ENCODE results near the gene ZSCAN5B. TPM values are rescaled to one million over a fixed set of nuclear protein-coding genes. Genes with fewer than 3 reads are reported as not detected.

Gene ZSCAN5B
- total and polyA plus RNA-seq, 2 of the 8 experiments (the other 6 are each of a cell fraction or from before 2014, with no cell fraction given) = not detected

GRCh38 chr19:56245121-56245740, 47.6 kb upstream of the ZSCAN5B start:
- H3K27ac ChIP-seq (ENCODE audit: low read depth, low read length) = no peak overlapping the region
- ChIA-PET CTCF (ENCODE audit: partially characterized antibody) (interaction anchor here (0.6 to 3.9 kb wide), 8 partner anchors 12 to 171 kb away, joined by 3 to 18 read pairs (median 3); no protein-coding TSS in a partner anchor), POLR2A (ENCODE audit: partially characterized antibody) (no interaction called here)
- H3K79me2 ChIP-seq (ENCODE audit: control insufficient read depth in 1 of 2, insufficient read depth in 2 of 2, low read length in 2 of 2) = no peaks in the 10 kb centered on the region
- H3K23me2 ChIP-seq (ENCODE audit: low read depth, low read length) = no peaks in the 10 kb centered on the region
- no peaks in the 10 kb centered on the region for H3K4me1 ChIP-seq (replicated peaks in 1 of 4; ENCODE audit: control insufficient read depth in 3 of 4, insufficient read depth in 4 of 4, low read length in 3 of 4)
- no peak overlapping the region for H2AK5ac ChIP-seq (ENCODE audit: low read depth, low read length)
- no peak overlapping the region for H2AFZ ChIP-seq (ENCODE audit: low read length)
- H4K20me1 ChIP-seq (replicated peaks in 1 of 2; ENCODE audit: control insufficient read depth in 1 of 2, insufficient read depth in 2 of 2, low read length in 2 of 2) = no peaks in the 10 kb centered on the region
- no peak overlapping the region for H2BK5ac ChIP-seq (ENCODE audit: low read depth, low read length)
- H4K91ac ChIP-seq (replicated peaks; ENCODE audit: insufficient read length, low read length) = no peak overlapping the region
- WGBS, 2 experiments (ENCODE audit: extremely low coverage in 1 of 2, insufficient coverage in 1 of 2, insufficient read length in 1 of 2, insufficient replicate concordance in 2 of 2, low coverage in 1 of 2, low lambda C conversion rate in 2 of 2, missing lambda C conversion rate in 1 of 2) = 88% methylated on average over 7 of the region's 7 CpGs; no CpG with 5 or more reads in 1 of the 2 experiments
- no peak overlapping the region for H3K56ac ChIP-seq (replicated peaks; ENCODE audit: insufficient read length, low read depth, low read length)
- no peak overlapping the region for H3K4me3 ChIP-seq (ENCODE audit: extremely low read depth in 1 of 4, insufficient read depth in 2 of 4, low read depth in 3 of 4, low read length in 4 of 4)
- no peak overlapping the region for H3K4ac ChIP-seq (replicated peaks; ENCODE audit: insufficient read length, low read depth, low read length)
- H4K8ac ChIP-seq (ENCODE audit: extremely low read depth, insufficient read depth, low read length) = no peak overlapping the region
- no peak overlapping the region for H3K14ac ChIP-seq (ENCODE audit: insufficient read length)
- H2BK20ac ChIP-seq (ENCODE audit: low read length) = no peak overlapping the region
- H3K4me2 ChIP-seq (ENCODE audit: insufficient read depth in 1 of 2, low read depth in 2 of 2, low read length in 2 of 2) = no peak overlapping the region
- H2BK120ac ChIP-seq (replicated peaks; ENCODE audit: low read depth, low read length) = no peak overlapping the region
- H2BK15ac ChIP-seq (ENCODE audit: low read length) = no peak overlapping the region
- no peak overlapping the region for H3K23ac ChIP-seq (ENCODE audit: insufficient read length)
- H3K9ac ChIP-seq (replicated peaks in 1 of 4; ENCODE audit: extremely low read depth in 1 of 4, low read depth in 3 of 4, low read length in 3 of 4) = no peak overlapping the region
- H3K18ac ChIP-seq (ENCODE audit: extremely low read depth, low read length) = no peak overlapping the region
- no peak overlapping the region for H2BK12ac ChIP-seq (ENCODE audit: low read depth, low read length)
- H3K79me1 ChIP-seq (ENCODE audit: low read depth, low read length) = no peaks in the 10 kb centered on the region; the same call in 1 of the 2 replicates
- DNase-seq (ENCODE audit: low read depth in 1 of 2, low spot score in 2 of 2) (no peak), FAIRE-seq (no peak)
- H3K27me3 ChIP-seq (replicated peaks in 1 of 4; ENCODE audit: control insufficient read depth in 3 of 4, extremely low read depth in 1 of 4, insufficient read depth in 3 of 4, low read length in 3 of 4) = no peaks in the 10 kb centered on the region
- no peaks in the 10 kb centered on the region for H3K36me3 ChIP-seq (ENCODE audit: control insufficient read depth in 2 of 4, insufficient read depth in 4 of 4, low read length in 3 of 4)
- H4K5ac ChIP-seq (ENCODE audit: insufficient read length, low read depth, low read length) = no peak overlapping the region
- no peaks in the 10 kb centered on the region for H3K9me3 ChIP-seq (ENCODE audit: insufficient read depth in 2 of 2, low read depth in 1 of 2, low read length in 1 of 2)
- TF ChIP-seq SIN3A (conservative IDR thresholded peaks at IDR 0.05 in 1 of 2, IDR thresholded peaks at IDR 0.05 in 1 of 2; ENCODE audit: low read depth in 1 of 2, low read length in 2 of 2) (no peak), TAF7 (optimal IDR thresholded peaks at IDR 0.05; ENCODE audit: borderline replicate concordance, low read depth, low read length) (no peak), BCL11A (IDR thresholded peaks at IDR 0.05; ENCODE audit: low read depth in 2 of 2, low read length in 2 of 2) (no peak), TEAD4 (IDR thresholded peaks at IDR 0.05; ENCODE audit: low read depth, low read length) (no peak), FOSL1 (IDR thresholded peaks at IDR 0.05; ENCODE audit: insufficient read depth, low read depth, low read length) (no peak), SP4 (IDR thresholded peaks at IDR 0.05; ENCODE audit: low read length) (no peak), CBX5 (IDR thresholded peaks at IDR 0.05; ENCODE audit: low read depth, low read length) (no peak), HDAC2 (IDR thresholded peaks at IDR 0.05; ENCODE audit: borderline replicate concordance in 1 of 2, low read depth in 2 of 2, low read length in 2 of 2) (no peak), ATF3 (IDR thresholded peaks at IDR 0.05; ENCODE audit: insufficient read depth, low read depth, low read length) (no peak), JUN (IDR thresholded peaks at IDR 0.05; ENCODE audit: low read depth, low read length) (no peak), CEBPB (IDR thresholded peaks at IDR 0.05; ENCODE audit: low read depth, low read length) (no peak), PHF8 (conservative IDR thresholded peaks at IDR 0.05; ENCODE audit: low read depth, low read length) (no peak), SIX5 (IDR thresholded peaks at IDR 0.05; ENCODE audit: low read depth, low read length) (no peak)

All from H1 (cell line).